22Rv1 (cell line): Measurements from ENCODE around the gene ANLN.
"Not testable (repeated sequence)": the region's sequence is repeated elsewhere in the genome, so short reads cannot be mapped to it uniquely, and the experiment has no call there.

Source experiments
- H3K27ac ChIP-seq: fragments of 450-650 bp; 2 replicates; pipeline ENCODE4 v1.5.1; 2017
- CTCF ChIP-seq: fragments of 450-650 bp; IDR thresholded peaks from 2 replicates; pipeline ENCODE4 v1.5.1; 2017; ENCODE audit warnings: mild to moderate bottlenecking
- ZFX ChIP-seq: fragments of 450-650 bp; IDR thresholded peaks from 2 replicates; pipeline ENCODE4 v1.6.1; 2017; ENCODE audit warnings: antibody characterized with exemption, borderline replicate concordance

Gene ANLN

GRCh38 chr7:36475381-36475780, 85.7 kb downstream of the ANLN start:
- no peak for TF ChIP-seq ZFX
- H3K27ac ChIP-seq: no peak overlapping the region

- TF ChIP-seq ZFX: no peak
- no peak for TF ChIP-seq CTCF
- no peak overlapping the region for H3K27ac ChIP-seq
These were observed 89.1 kb downstream of the ANLN start for GRCh38 chr7:36478745-36479144.

- not testable (repeated sequence) for H3K27ac ChIP-seq
These were observed 94.2 kb downstream of the ANLN start for GRCh38 chr7:36483853-36484252.

GRCh38 chr7:36484265-36484664, 94.6 kb downstream of the ANLN start:
- no peak overlapping the region for H3K27ac ChIP-seq
- TF ChIP-seq CTCF (no peak), ZFX (no peak)

GRCh38 chr7:36486336-36486735, 96.7 kb downstream of the ANLN start:
- TF ChIP-seq CTCF: no peak
- TF ChIP-seq ZFX: no peak
- no peak overlapping the region for H3K27ac ChIP-seq

- no peak overlapping the region for H3K27ac ChIP-seq
- TF ChIP-seq ZFX: no peak
- peak; percentile 88 for TF ChIP-seq CTCF
These were observed 98.2 kb downstream of the ANLN start for GRCh38 chr7:36487756-36488336.

- not testable (repeated sequence) for H3K27ac ChIP-seq
These were observed 99.0 kb downstream of the ANLN start for GRCh38 chr7:36488672-36489071.

- H3K27ac ChIP-seq: no peak overlapping the region
- TF ChIP-seq ZFX (no peak), CTCF (no peak)
These were observed 100.8 kb downstream of the ANLN start for GRCh38 chr7:36490419-36490830.

- H3K27ac ChIP-seq: no peak overlapping the region
- no peak for TF ChIP-seq ZFX
- TF ChIP-seq CTCF: no peak
These were observed 101.7 kb downstream of the ANLN start for GRCh38 chr7:36491317-36491716.
